Activated CD4-positive, alpha-beta memory T cell treated with anti-CD3 and anti-CD28 coated beads for 36 hours (primary cell): ENCODE results near the gene TXNDC15. TPM values are rescaled to one million over a fixed set of nuclear protein-coding genes. Genes with fewer than 3 reads are reported as not detected.

Source experiments
- microRNA-seq: library from miRNA; unstranded; fragments of <30 nt; microRNA quantifications from one replicate; pipeline ENCODE4 v1.2.0, GENCODE V29; 2022; ENCODE audit warnings: borderline number of aligned reads, borderline microRNAs expressed, borderline replicate concordance
- total RNA-seq, 2 experiments: library from RNA; stranded (reverse); gene quantifications; one replicate each; pipeline ENCODE4 v1.2.3, GENCODE V29; 2021

Gene TXNDC15
- total RNA-seq, 2 experiments from 2014 or later: 29.6 to 30.9 TPM

Small RNAs within 50 kb of the gene (microRNA-seq; reads per million reads assigned to microRNA genes)
- gene MIR4461: not detected

Other genes starting within 250 kb of the TXNDC15 start
- 10 to 100 TPM; 56.8 to 61.1 TPM for gene SAR1B, start 241.5 kb upstream of the TXNDC15 start, total RNA-seq
- gene SEC24A, start 225.6 kb upstream of the TXNDC15 start, total RNA-seq: 10 to 100 TPM; 30.8 to 31.4 TPM
- gene CAMLG, start 135.8 kb upstream of the TXNDC15 start, total RNA-seq: 10 to 100 TPM; 40.3 to 41.2 TPM
- 10 to 100 TPM; 67.4 to 68.0 TPM for gene DDX46, start 115.6 kb upstream of the TXNDC15 start, total RNA-seq
- 10 to 100 TPM; 21.9 to 25.2 TPM for gene C5orf24, start 28.4 kb upstream of the TXNDC15 start, total RNA-seq
- gene PCBD2, start 30.8 kb downstream of the TXNDC15 start, total RNA-seq: 10 to 100 TPM in 1 of 2 experiments, 1 to 10 TPM in 1; 9.8 to 13.2 TPM
- under 1 TPM; 0.45 to 0.53 TPM for gene CATSPER3, start 93.5 kb downstream of the TXNDC15 start, total RNA-seq
- under 1 TPM; 0.14 to 0.22 TPM for gene PITX1, start 159.9 kb downstream of the TXNDC15 start, total RNA-seq